ENCODE data around the gene VKORC1L1. TPM values are rescaled to one million over a fixed set of nuclear protein-coding genes. Genes with fewer than 3 reads are reported as not detected.
"Not testable (repeated sequence)": the region's sequence is repeated elsewhere in the genome, so short reads cannot be mapped to it uniquely, and the experiment has no call there.

The VKORC1L1 gene
- total RNA-seq, 2 experiments from 2014 or later, result 8.9 to 10.1 TPM

DNA sequence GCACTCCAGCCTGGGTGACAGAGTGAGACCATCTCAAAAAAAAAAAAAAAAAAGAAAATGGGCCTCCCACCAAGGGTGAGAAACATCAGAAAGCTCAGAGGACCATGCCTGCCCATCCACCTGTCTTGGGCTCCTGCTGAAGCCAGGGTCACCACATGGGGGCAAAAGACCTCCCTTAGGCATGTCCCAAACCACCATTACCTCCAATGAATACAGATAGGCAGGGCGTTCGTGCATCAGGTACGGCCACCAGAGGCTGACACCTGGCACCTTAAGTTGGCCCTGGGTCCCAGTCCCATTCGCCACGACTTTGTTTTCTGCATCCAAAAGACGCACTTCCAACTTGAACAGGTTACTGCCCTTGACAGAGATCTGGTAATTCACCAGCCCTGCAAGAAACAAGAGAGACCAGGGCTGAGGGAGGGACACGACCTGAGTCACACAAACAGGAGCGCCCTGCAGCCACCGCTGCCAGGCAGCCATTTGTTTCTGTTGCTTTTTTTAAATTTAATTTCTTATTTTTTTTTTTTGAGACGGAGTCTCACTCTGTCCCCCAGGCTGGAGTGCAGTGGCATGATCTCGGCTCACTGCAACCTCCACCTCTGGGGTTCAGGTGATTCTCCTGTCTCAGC, 103.1 kb downstream of the VKORC1L1 start:
- no peak overlapping the region for H3K27ac Mint-ChIP-seq
- intact Hi-C loops (cut with micrococcal nuclease), result no loop called here
- H3K4me3 Mint-ChIP-seq, result no peak overlapping the region
- CTCF ChIA-PET, result no interaction called here
- no peak for DNase-seq
- H3K27me3 Mint-ChIP-seq (ENCODE audit: low read depth), result no peaks in the 10 kb centered on the region
- peaks cover 8% of the 10 kb centered on the region for H3K4me1 Mint-ChIP-seq (ENCODE audit: low read depth)
- H3K36me3 Mint-ChIP-seq (ENCODE audit: low read depth), result peaks cover 27% of the 10 kb centered on the region
- H3K9me3 Mint-ChIP-seq, result no peaks in the 10 kb centered on the region

DNA sequence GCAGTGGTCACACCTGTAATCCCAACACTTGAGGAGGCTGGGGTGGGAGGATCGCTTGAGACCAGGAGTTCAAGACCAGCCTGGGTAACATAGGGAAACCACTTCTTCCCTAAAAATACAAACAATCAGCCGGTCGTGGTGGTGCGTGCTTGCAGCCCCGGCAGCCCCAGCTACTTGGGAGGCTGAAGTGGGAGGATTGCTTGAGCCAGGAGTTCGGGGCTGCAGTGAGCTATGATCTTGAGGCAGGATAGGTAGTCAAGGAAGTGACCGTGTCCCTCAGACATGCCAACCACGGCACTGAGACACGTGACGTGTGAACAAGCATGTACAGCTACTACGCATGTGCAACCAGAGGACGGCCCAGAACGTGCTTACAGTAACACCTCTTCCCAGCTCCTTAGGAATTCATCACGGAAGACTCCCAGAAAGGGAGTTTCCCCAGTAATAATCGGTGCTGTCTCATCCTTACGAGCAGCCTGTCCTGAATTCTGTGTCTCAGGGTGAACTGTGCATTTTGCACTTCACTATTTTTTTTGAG, 103.9 kb downstream of the VKORC1L1 start:
- no peaks in the 10 kb centered on the region for H3K9me3 Mint-ChIP-seq
- peaks cover 25% of the 10 kb centered on the region for H3K36me3 Mint-ChIP-seq (ENCODE audit: low read depth)
- CTCF ChIA-PET, result no interaction called here
- no peak overlapping the region for H3K4me3 Mint-ChIP-seq
- intact Hi-C loops (cut with micrococcal nuclease), result no loop called here
- no peaks in the 10 kb centered on the region for H3K27me3 Mint-ChIP-seq (ENCODE audit: low read depth)
- H3K27ac Mint-ChIP-seq, result no peak overlapping the region
- peaks cover 8% of the 10 kb centered on the region for H3K4me1 Mint-ChIP-seq (ENCODE audit: low read depth)
- no peak for DNase-seq

DNA sequence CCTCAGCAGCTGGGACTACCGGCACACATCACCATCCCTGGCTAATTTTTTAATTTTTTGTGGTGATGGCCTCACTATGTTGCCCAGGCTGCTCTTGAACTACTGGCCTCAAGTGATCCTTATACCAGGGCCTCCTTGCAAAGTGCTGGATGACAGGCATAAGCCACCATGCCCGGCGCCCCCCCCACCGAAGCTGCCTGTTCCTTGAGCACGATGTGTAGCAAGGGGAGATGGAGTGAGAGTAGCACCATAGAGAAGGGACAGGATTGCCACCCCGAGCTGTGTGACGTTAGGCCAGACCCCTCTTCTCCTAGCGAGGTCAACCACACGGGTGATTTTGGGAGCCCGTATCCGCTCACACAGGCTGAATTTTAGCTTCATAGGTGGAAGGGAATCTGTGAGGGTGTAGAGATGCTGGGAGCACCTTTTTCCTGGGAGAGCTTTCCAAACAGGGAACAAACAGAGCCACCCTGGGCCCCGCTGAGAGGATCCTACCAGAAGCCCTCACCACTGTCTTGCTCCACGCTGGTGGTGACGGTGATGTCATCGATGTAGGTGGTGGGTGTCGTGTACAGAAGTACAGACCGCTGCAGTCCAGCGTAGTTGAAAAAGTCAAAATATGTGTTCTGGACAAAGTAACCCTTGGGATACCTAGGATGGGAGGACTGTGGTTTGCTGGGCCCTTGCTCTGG, 106.2 kb downstream of the VKORC1L1 start:
- intact Hi-C loops (cut with micrococcal nuclease), result no loop called here
- Mint-ChIP-seq H3K27ac (no peak overlapping the region), H3K27me3 (ENCODE audit: low read depth) (no peaks in the 10 kb centered on the region), H3K4me1 (ENCODE audit: low read depth) (peaks cover 8% of the 10 kb centered on the region), H3K36me3 (ENCODE audit: low read depth) (peaks cover 15% of the 10 kb centered on the region), H3K4me3 (no peak overlapping the region), H3K9me3 (no peaks in the 10 kb centered on the region)
- no peak for DNase-seq
- CTCF ChIA-PET, result no interaction called here

DNA sequence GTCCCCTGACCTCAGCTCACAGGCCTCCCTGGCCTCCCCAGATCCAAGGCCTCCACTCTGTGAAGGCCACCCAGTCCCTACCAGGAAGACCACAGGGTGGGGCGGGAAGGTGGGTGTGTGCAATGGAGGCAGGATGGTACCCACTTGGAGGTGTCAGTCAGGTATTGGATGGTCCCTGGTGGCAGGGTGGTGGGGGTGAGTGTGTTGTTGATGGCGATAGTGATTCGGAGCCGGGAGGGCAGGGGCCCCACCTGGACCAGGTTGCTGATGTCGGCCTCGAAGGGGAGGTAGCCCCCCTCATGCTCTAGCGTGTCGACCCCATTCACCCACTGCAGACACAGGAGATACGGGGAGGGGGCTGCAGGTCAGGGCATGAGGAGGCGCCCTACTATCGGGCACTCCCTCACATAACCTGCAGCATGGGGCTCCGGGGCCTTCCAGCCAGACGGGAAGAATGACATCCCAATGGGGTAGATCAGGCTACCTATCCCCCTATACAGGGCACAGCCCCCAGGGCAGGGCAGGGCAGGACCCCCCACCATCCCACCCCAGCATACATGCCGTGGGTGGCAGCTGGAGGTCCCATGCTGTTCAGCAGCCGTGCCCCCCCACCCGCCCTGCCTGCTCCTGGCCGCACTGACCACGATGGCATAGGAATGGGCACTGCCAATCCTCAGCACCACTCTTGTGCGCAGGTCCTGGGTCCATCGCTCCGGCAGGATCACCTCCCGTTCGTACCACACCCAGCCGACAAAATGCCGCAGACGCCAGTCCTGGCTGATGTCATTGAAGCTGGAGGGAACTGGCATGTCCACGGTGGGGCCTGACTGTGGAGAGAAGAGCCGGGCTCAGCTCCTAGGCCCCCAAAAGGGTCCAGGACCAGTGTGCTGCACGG, 107.0 kb downstream of the VKORC1L1 start:
- CTCF ChIA-PET, result no interaction called here
- intact Hi-C loops (cut with micrococcal nuclease), result loop anchor here (2.0 kb wide), 1 partner anchor 865 kb away; no protein-coding TSS in a partner anchor
- Mint-ChIP-seq H3K9me3 (no peaks in the 10 kb centered on the region), H3K4me1 (ENCODE audit: low read depth) (peaks cover 8% of the 10 kb centered on the region), H3K27me3 (ENCODE audit: low read depth) (no peaks in the 10 kb centered on the region), H3K27ac (no peak overlapping the region), H3K4me3 (peak overlapping the region; percentile 87), H3K36me3 (ENCODE audit: low read depth) (peaks cover 14% of the 10 kb centered on the region)
- DNase-seq, result no peak

DNA sequence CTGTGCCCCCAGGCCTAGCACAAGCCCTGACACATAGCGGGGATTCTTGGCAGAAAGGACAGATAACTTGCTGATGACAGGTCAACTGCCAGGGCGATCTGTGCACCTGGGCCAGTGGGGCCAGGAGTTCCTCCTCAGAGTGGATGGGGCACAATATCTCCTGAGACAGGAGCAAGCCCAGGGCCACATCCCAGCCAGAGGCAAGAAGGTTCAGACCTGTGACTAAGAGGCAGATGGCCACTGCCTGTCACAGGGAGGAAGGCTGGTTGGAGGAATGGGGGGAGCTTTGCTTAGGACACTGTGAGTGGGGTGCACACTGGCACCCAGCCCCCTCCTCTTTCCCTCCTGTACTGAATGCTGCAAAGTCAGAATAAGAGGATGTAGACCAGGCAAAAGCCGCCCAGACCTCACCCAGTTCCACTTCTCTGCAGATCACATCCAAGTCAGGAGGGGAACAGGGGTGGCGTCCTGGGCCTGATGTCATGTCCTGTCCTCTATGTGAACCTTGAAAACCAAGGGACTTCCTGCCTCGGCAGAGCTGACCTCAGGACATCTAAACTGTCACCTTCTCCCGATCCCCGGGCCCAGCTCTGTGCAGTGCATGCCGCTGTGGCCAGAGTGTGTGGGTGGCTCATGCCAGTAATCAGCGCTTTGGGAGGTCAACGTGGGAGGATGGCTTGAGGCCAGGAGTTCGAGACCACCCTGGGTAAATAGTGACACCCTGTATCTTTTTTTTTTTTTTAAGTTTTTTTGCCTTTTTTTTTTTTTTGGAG, 107.8 kb downstream of the VKORC1L1 start:
- Mint-ChIP-seq H3K4me1 (ENCODE audit: low read depth) (peaks cover 8% of the 10 kb centered on the region), H3K27ac (peak overlapping the region; percentile 78), H3K36me3 (ENCODE audit: low read depth) (peaks cover 14% of the 10 kb centered on the region), H3K9me3 (no peaks in the 10 kb centered on the region), H3K4me3 (peak overlapping the region; percentile 87), H3K27me3 (ENCODE audit: low read depth) (no peaks in the 10 kb centered on the region)
- CTCF ChIA-PET, result interaction anchor here (0.6 kb wide), 1 partner anchor 140 kb away, joined by 4 read pairs; no protein-coding TSS in a partner anchor
- intact Hi-C loops (cut with micrococcal nuclease), result loop anchor here (2.0 kb wide), 1 partner anchor 864 kb away; no protein-coding TSS in a partner anchor
- DNase-seq, result peak; percentile 73

DNA sequence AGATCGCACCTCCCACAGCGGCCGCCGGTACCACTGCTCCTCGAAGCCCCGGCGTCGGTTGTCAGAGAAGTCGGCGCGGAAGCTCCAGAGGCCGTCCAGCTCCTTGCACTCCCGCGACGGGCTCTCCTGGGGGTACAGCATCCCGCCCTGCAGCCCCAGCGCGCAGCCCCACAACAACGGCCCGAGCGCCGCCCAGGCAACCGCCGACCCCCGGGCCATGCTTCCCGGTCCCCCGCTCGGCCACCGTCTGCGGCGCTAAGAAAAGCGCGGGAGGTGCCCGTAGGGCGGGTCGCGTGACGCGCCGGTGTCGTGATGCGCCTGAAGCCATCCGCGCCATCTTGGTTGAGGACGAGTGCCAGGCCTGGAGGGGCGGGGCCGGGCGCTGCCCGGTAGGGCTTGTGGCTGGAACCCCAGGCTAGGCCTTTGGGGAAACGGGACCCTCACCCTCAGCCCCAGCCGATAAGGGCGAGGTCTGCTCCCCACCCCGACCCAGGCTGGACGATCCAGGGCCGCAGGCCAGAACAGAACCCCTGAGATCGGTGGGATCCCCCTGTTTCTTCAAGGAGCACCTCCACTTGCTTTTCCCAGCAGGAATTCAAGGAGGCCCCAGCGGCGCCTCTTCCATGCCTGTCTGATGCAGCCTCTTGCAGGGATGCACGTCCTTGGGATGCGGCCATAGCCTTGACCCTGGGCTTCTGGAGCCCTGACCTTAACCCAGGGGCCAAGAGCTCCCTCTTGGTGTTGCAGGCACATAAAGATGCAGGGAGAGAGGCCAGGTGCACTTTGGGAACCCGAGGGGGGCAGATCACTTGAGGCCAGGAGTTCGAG, 109.3 kb downstream of the VKORC1L1 start, which contains the start of gene GUSB:
GUSB (minus strand) TSS at position 249 of the 828 bp plus-strand sequence; CDS start at position 219, 30 bp downstream.
- Mint-ChIP-seq H3K4me1 (ENCODE audit: low read depth) (peaks cover 8% of the 10 kb centered on the region), H3K27ac (peak within 1 kb of the TSS; percentile 78), H3K9me3 (no peaks in the 10 kb centered on the region), H3K36me3 (ENCODE audit: low read depth) (peaks cover 10% of the 10 kb centered on the region), H3K27me3 (ENCODE audit: low read depth) (no peaks in the 10 kb centered on the region), H3K4me3 (peak within 1 kb of the TSS; percentile 87)
- CTCF ChIA-PET, result interaction anchor here (0.6 kb wide), 2 partner anchors 53 to 241 kb away, joined by 3 to 5 read pairs; no protein-coding TSS in a partner anchor
- DNase-seq, result peak; percentile 93
- intact Hi-C loops (cut with micrococcal nuclease), result loop anchor here (1.0 to 2.0 kb wide), 7 partner anchors 93 to 863 kb away; partner anchors contain the start of genes ASL, CRCP, TPST1 and VKORC1L1

DNA sequence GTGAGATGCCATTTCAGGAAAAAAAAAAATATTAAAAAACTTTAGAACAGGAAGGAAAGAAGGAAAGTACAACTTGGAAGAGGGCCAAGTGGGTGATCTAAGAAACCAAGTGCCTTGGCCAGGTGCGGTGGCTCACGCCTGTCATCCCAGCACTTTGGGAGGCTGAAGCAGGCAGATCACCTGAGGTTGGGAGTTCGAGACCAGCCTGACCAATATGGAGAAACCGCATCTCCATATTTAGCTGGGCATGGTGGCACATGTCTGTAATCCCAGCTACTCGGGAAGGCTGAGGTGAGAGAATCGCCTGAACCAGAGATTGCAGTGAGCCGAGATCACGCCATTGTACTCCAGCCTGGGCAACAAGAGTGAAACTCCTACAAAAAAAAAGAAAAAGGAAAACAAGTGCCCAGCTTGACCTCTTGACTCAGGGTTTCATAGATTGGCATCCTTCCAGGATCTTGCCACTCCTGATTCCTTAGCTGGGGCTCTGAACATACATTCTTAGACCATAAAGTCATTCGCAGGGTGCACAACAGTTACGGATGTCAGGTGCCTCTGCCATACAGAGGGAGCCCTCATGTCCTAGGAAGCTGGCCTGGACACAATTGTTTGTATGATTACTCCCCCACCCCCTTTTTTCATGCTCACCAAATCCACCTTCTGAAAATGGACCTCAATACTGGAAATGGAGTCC, 111.2 kb downstream of the VKORC1L1 start:
- H3K4me1 Mint-ChIP-seq (ENCODE audit: low read depth), result peaks cover 7% of the 10 kb centered on the region
- H3K9me3 Mint-ChIP-seq, result no peaks in the 10 kb centered on the region
- no peak for DNase-seq
- no peak overlapping the region for H3K27ac Mint-ChIP-seq
- intact Hi-C loops (cut with micrococcal nuclease), result loop anchor here (2.0 kb wide), 2 partner anchors 221 to 509 kb away; partner anchors contain the start of gene TPST1
- H3K36me3 Mint-ChIP-seq (ENCODE audit: low read depth), result peaks cover 7% of the 10 kb centered on the region
- H3K27me3 Mint-ChIP-seq (ENCODE audit: low read depth), result no peaks in the 10 kb centered on the region
- CTCF ChIA-PET, result no interaction called here
- no peak overlapping the region for H3K4me3 Mint-ChIP-seq

DNA sequence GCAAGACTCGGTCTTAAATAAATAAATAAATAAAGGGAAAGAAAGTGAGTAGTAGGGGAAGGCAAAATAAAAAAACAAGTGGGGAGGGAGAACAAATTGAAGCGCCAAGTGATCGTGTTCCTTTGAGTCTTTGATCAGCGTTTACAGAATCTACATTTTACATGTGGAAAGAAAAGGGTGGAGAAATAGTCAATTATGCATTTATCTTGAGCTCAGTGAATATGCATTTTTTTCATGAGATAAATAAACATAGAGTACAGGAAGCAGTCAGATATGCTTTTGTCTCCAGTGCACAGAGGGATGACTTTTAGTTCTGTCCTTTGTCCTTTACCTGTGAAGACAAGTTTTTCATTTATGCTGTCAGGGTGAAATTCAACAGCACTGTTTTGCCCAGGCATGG, 115.2 kb downstream of the VKORC1L1 start:
- Mint-ChIP-seq H3K27me3 (ENCODE audit: low read depth) (peaks cover 2% of the 10 kb centered on the region), H3K36me3 (ENCODE audit: low read depth) (no peaks in the 10 kb centered on the region), H3K9me3 (no peaks in the 10 kb centered on the region), H3K4me3 (no peak overlapping the region), H3K27ac (no peak overlapping the region), H3K4me1 (ENCODE audit: low read depth) (no peaks in the 10 kb centered on the region)
- no peak for DNase-seq
- intact Hi-C loops (cut with micrococcal nuclease), result no loop called here
- CTCF ChIA-PET, result interaction anchor here (0.6 kb wide), 1 partner anchor 46 kb away, joined by 3 read pairs; no protein-coding TSS in a partner anchor

DNA sequence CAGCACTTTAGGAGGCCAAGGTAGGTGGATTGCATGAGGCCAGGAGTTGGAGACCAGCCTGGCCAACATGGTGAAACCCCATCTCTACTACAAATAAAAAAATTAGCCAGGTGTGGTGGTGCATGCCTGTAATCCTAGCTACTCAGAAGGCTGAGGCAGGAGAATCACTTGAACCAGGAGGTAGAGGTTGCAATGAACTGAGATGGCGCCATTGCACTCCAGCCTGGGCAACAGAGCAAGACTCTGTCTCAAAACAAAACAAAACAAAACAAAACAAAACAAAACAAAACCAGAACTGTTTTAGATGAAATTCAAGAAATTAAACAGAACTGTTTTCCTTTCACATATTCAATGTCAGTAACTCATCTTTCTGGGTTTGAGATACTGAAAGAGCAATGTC, 115.6 kb downstream of the VKORC1L1 start:
- H3K4me1 Mint-ChIP-seq (ENCODE audit: low read depth); H3K9me3 Mint-ChIP-seq; H3K36me3 Mint-ChIP-seq (ENCODE audit: low read depth); intact Hi-C loops (cut with micrococcal nuclease); H3K4me3 Mint-ChIP-seq; H3K27me3 Mint-ChIP-seq (ENCODE audit: low read depth); H3K27ac Mint-ChIP-seq; DNase-seq: not testable (repeated sequence)
- CTCF ChIA-PET, result interaction anchor here (0.6 kb wide), 1 partner anchor 46 kb away, joined by 3 read pairs; no protein-coding TSS in a partner anchor

DNA sequence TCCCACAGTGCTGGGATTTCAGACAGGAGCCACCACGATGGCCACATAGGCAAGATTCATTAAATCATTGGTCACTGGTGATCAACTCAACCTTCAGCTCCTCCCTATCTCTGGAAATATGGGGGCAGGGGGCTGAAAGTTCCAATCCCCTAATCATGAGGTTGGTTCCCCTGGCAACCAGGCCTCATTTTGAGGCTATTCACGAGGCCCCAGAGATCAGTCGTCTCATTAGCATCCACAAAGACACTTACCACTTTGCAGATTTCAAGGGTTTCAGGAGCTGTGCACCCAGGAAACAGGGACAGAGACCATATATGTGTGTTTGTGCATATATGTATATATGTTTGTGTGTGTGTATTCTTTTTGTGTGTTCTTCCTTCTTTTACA, 116.8 kb downstream of the VKORC1L1 start:
- Mint-ChIP-seq H3K9me3 (no peaks in the 10 kb centered on the region), H3K36me3 (ENCODE audit: low read depth) (no peaks in the 10 kb centered on the region), H3K4me1 (ENCODE audit: low read depth) (no peaks in the 10 kb centered on the region), H3K4me3 (no peak overlapping the region), H3K27ac (no peak overlapping the region), H3K27me3 (ENCODE audit: low read depth) (peaks cover 2% of the 10 kb centered on the region)
- intact Hi-C loops (cut with micrococcal nuclease), result no loop called here
- CTCF ChIA-PET, result interaction anchor here (0.6 kb wide), 1 partner anchor 139 kb away, joined by 3 read pairs; no protein-coding TSS in a partner anchor
- DNase-seq, result no peak
